GM12878 (cell line): ENCODE results near the gene MPPED1. TPM values are rescaled to one million over a fixed set of nuclear protein-coding genes. Genes with fewer than 3 reads are reported as not detected.

ENCODE experiments used
- ATAC-seq: fragments of 200-7000 bp; cut with Tn5 transposase; 3 replicates; pipeline ENCODE4 v1.9.1; 2020; ENCODE audit warnings: mild to moderate bottlenecking, moderate library complexity
- BruUV-seq: library from RNA; stranded (reverse); fragments of 400-500 nt; replicated peaks from 2 replicates; lab custom pipeline; 2021; lab: Mats Ljungman, UMichigan
- CTCF ChIA-PET: fragments of 300-600 bp; sonication (Branson Sonifier 250); formaldehyde crosslinking; extraction: SDS; loops from one replicate; lab custom pipeline; 2021; ENCODE audit warnings: inconsistent platforms; lab: Yijun Ruan, JAX
- POLR2A ChIA-PET: fragments of 350-600 bp; formaldehyde crosslinking; extraction: SDS; loops from one replicate; lab custom pipeline; 2021; ENCODE audit warnings: inconsistent platforms; lab: Charles Lee
- RAD21 ChIA-PET: fragments of 300-600 bp; sonication (Branson Sonifier 250); formaldehyde crosslinking; loops from one replicate; lab custom pipeline; 2023; ENCODE audit warnings: antibody characterized with exemption; ENCODE audit not compliant: unreplicated experiment; lab: Charles Lee
- SMC1A ChIA-PET: fragments of 300-600 bp; sonication (Branson Sonifier 250); formaldehyde crosslinking; loops from one replicate; lab custom pipeline; 2023; ENCODE audit not compliant: unreplicated experiment, uncharacterized antibody; lab: Charles Lee
- DNase-seq: peaks from one replicate; pipeline ENCODE4 v3.0.0-alpha.2; 2011; ENCODE audit warnings: low read depth, low spot score
- FAIRE-seq: peaks from 3 replicates; lab custom pipeline; 2011; peaks lifted over from hg19 to GRCh38; lab: Jason Lieb, UNC
- H2AFZ ChIP-seq: 2 replicates; pipeline ENCODE4 v1.6.0; 2011; ENCODE audit warnings: low read depth, low read length, control low read depth; ENCODE audit not compliant: control insufficient read depth
- H3K27ac ChIP-seq: 2 replicates; pipeline ENCODE4 v1.5.1; 2011; ENCODE audit warnings: control low read depth; ENCODE audit not compliant: control insufficient read depth, insufficient read depth
- H3K27me3 ChIP-seq, 2 experiments: replicated peaks in 1 of 2; 2 replicates each; pipeline versions ENCODE4 v1.6.0 to v1.6.1; 2011; ENCODE audit warnings: low read length in 1 of 2; ENCODE audit not compliant: control insufficient read depth in 2 of 2, insufficient read depth in 2 of 2
- H3K36me3 ChIP-seq, 2 experiments: 2 replicates each; pipeline ENCODE4 v1.5.1; 2011; ENCODE audit warnings: low read length in 1 of 2; ENCODE audit not compliant: control insufficient read depth in 2 of 2, insufficient read depth in 2 of 2
- H3K4me1 ChIP-seq: 2 replicates; pipeline ENCODE4 v1.6.1; 2011; ENCODE audit warnings: mild to moderate bottlenecking, low read length, moderate library complexity, mixed read lengths; ENCODE audit not compliant: control insufficient read depth, insufficient read depth
- H3K4me2 ChIP-seq: 2 replicates; pipeline ENCODE4 v1.6.0; 2011; ENCODE audit warnings: control low read depth; ENCODE audit not compliant: control insufficient read depth, insufficient read depth
- H3K4me3 ChIP-seq: fragments of 200-600 bp; sonication (generic); 2 replicates; pipeline ENCODE4 v1.5.1; 2016
- H3K79me2 ChIP-seq: 2 replicates; pipeline ENCODE4 v1.6.0; 2011; ENCODE audit warnings: low read length; ENCODE audit not compliant: control insufficient read depth, insufficient read depth
- H3K9ac ChIP-seq: 2 replicates; pipeline ENCODE4 v1.8.0; 2011; ENCODE audit warnings: low read length, control low read depth, mixed read lengths; ENCODE audit not compliant: control insufficient read depth, insufficient read depth
- H3K9me3 ChIP-seq: replicated peaks from 3 replicates; pipeline ENCODE4 v1.5.1; 2011; ENCODE audit warnings: mild to moderate bottlenecking, low read length; ENCODE audit not compliant: control insufficient read depth, insufficient read depth
- H4K20me1 ChIP-seq: 2 replicates; pipeline ENCODE4 v1.6.0; 2011; ENCODE audit not compliant: control insufficient read depth, insufficient read depth
- BCLAF1 ChIP-seq: fragments of 450-650 bp; IDR thresholded peaks from 2 replicates; pipeline ENCODE4 v1.6.1; 2017; ENCODE audit warnings: antibody characterized with exemption, mild to moderate bottlenecking, moderate library complexity
- BHLHE40 ChIP-seq, 2 experiments: fragments of 450-650 bp in 1 of 2; IDR thresholded peaks; 2 replicates each; pipeline ENCODE4 v1.6.1; 2011 to 2017; ENCODE audit warnings: low read depth in 2 of 2, borderline replicate concordance in 1 of 2, improper control_type of control experiment in 1 of 2, low read length in 1 of 2, mild to moderate bottlenecking in 1 of 2
- CBFB ChIP-seq: IDR thresholded peaks from 2 replicates; pipeline ENCODE4 v1.6.1; 2016; ENCODE audit warnings: antibody characterized with exemption, low read depth
- ESRRA ChIP-seq: IDR thresholded peaks from 2 replicates; pipeline ENCODE4 v1.6.1; 2012; ENCODE audit warnings: mild to moderate bottlenecking, low read length, improper control_type of control experiment
- GATAD2B ChIP-seq: fragments of 450-650 bp; conservative IDR thresholded peaks from 2 replicates; pipeline ENCODE4 v1.6.1; 2017; ENCODE audit warnings: low read depth, mild to moderate bottlenecking, moderate library complexity
- HDAC2 ChIP-seq: fragments of 200-600 bp; sonication (generic); IDR thresholded peaks from 2 replicates; pipeline ENCODE4 v1.6.1; 2017
- MTA3 ChIP-seq: IDR thresholded peaks from 2 replicates; pipeline ENCODE4 v1.6.1; 2012; ENCODE audit warnings: low read length, inconsistent platforms, borderline replicate concordance
- NR2C1 ChIP-seq: fragments of 450-650 bp; IDR thresholded peaks from 2 replicates; pipeline ENCODE4 v1.6.1; 2017; ENCODE audit warnings: antibody characterized with exemption, mild to moderate bottlenecking, moderate library complexity
- NRF1 ChIP-seq: conservative IDR thresholded peaks from 2 replicates; pipeline ENCODE4 v1.6.1; 2011; ENCODE audit warnings: mild to moderate bottlenecking, low read depth, low read length, improper control_type of control experiment
- REST ChIP-seq: IDR thresholded peaks from 2 replicates; pipeline ENCODE4 v1.6.1; 2012; ENCODE audit warnings: mild to moderate bottlenecking, low read depth, low read length
- SP1 ChIP-seq: IDR thresholded peaks from one replicate; pipeline ENCODE4 v1.6.1; 2011; ENCODE audit warnings: low read depth, low read length
- YY1 ChIP-seq: IDR thresholded peaks from 2 replicates; pipeline ENCODE4 v1.6.1; 2011; ENCODE audit warnings: low read depth, mild to moderate bottlenecking, low read length
- ZBTB33 ChIP-seq: fragments of 450-650 bp; IDR thresholded peaks from 2 replicates; pipeline ENCODE4 v1.6.1; 2017; ENCODE audit warnings: mild to moderate bottlenecking
- ZBTB40 ChIP-seq: fragments of 450-650 bp; IDR thresholded peaks from 2 replicates; pipeline ENCODE4 v1.6.1; 2016; ENCODE audit warnings: mild to moderate bottlenecking, moderate library complexity, borderline replicate concordance
- in situ Hi-C: fragments of 300-500 bp; cut with MboI; formaldehyde crosslinking; loops from 9 replicates; pipeline ENCODE4 v1.14.3; 2018; ENCODE audit warnings: mixed read lengths
- intact Hi-C: fragments of 100-400 bp; cut with micrococcal nuclease; formaldehyde crosslinking; loops from one replicate; pipeline ENCODE4 v1.14.2; 2022; ENCODE audit not compliant: unreplicated experiment
- polyA plus RNA-seq, 11 experiments: library from polyadenylated mRNA; depleted of rRNA in 4 of 11; unstranded in 6 of 11; stranded (reverse) in 5 of 11; fragments of >200 nt; fragmentation: Nextera tagmentation in 4 of 11; fragmentation: Illumina TruSeq in 1 of 11; extraction: Ambion mirVana in 4 of 11; extraction: Trizol in 1 of 11; gene quantifications; 1 replicate in 1 of 11; 2 replicates in 10 of 11; pipeline versions ENCODE4 v1.2.1 to v1.2.3, GENCODE V29; 2011 to 2016; ENCODE audit warnings: inconsistent platforms in 2 of 11, missing spikeins in 2 of 11, low read depth in 1 of 11
- total RNA-seq, 4 experiments: library from RNA; depleted of rRNA in 3 of 4; stranded (reverse); fragments of >200 nt in 3 of 4; fragmentation: Illumina TruSeq in 1 of 4; extraction: Trizol in 1 of 4; gene quantifications; 2 replicates each; pipeline versions ENCODE4 v1.2.1 to v1.2.3, GENCODE V29; 2013 to 2021

The MPPED1 gene
- total and polyA plus RNA-seq, 10 of the 15 experiments (the other 5 are each of a cell fraction or from before 2014, with no cell fraction given) = 0.11 TPM; not detected in 9

- Histone ChIP-seq H3K4me1 (no peaks in the 10 kb centered on the region), H4K20me1 (no peaks in the 10 kb centered on the region), H3K27ac (no peak overlapping the region), H3K36me3 (no peaks in the 10 kb centered on the region), H3K27me3 (no peaks in the 10 kb centered on the region), H3K79me2 (no peaks in the 10 kb centered on the region), H3K4me2 (no peak overlapping the region), H3K9ac (no peak overlapping the region), H3K9me3 (no peaks in the 10 kb centered on the region), H2AFZ (no peak overlapping the region), H3K4me3 (no peak overlapping the region)
- in situ Hi-C loops (no loop called here), intact Hi-C loops (no loop called here)
- no TSS peak for BruUV-seq
- RAD21 ChIA-PET = no interaction called here
- no peak for FAIRE-seq
- ATAC-seq = no peak
- SMC1A ChIA-PET = no interaction called here
- no peak for DNase-seq
- POLR2A ChIA-PET = no interaction called here
- CTCF ChIA-PET = no interaction called here
- no peak for TF ChIP-seq ZBTB33
- no peak for TF ChIP-seq GATAD2B
- TF ChIP-seq REST = no peak
- TF ChIP-seq YY1 = no peak
- TF ChIP-seq CBFB = no peak
- TF ChIP-seq ZBTB40 = no peak
- no peak for TF ChIP-seq SP1
- no peak for TF ChIP-seq NRF1
- no peak for TF ChIP-seq MTA3
- no peak for TF ChIP-seq ESRRA
- TF ChIP-seq HDAC2 = no peak
- no peak for TF ChIP-seq NR2C1
- no peak for TF ChIP-seq BHLHE40 (IDR thresholded peaks at IDR 0.05; ENCODE audit: borderline replicate concordance in 1 of 2, low read depth in 2 of 2, low read length in 1 of 2)
- TF ChIP-seq BCLAF1 = no peak
Observed at GRCh38 chr22:43508489-43508888, 96.7 kb downstream of the MPPED1 start.
